Measurements from ENCODE around the gene INHA. TPM values are rescaled to one million over a fixed set of nuclear protein-coding genes. Genes with fewer than 3 reads are reported as not detected.

The INHA gene
- total RNA-seq, 1 experiment from 2014 or later, result not detected

- no peak for DNase-seq (ENCODE audit: low spot score)
Observed at GRCh38 chr2:219540784-219541504, 31.2 kb upstream of the INHA start.

DNA sequence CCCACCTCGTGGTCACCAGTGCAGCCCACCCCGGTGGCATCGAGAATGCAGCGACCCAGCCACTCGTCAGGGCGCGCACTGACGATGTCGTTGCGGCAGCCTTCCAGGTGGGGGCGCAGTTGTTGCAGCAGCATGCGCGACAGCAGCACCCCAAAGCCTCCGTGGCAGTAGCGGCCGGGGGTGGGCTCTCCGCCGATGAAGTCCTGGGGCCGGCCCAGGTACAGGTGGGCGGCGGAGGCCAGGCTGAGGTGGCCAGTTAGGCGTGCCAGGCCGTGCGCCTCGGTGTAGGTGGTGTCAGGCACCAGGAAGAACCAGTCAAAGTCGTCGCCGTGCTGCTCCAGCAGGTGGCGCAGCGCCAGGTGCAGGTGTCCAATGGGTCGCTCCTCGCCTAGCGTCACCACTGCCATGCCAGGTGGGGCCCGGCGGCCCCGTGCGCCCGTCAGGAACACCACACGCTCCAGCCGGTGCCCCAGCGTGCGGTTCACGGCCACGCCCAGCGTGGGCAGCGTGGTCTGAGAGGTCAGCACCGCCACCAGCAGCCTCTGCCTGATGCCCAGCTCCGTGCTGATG lies 30.4 kb upstream of the INHA start:
- DNase-seq (ENCODE audit: low spot score), result peak; percentile 96

- peak; percentile 48 for DNase-seq (ENCODE audit: low spot score)
Observed at GRCh38 chr2:219542931-219543595, 29.0 kb upstream of the INHA start.

GRCh38 chr2:219543596-219544358 lies 28.3 kb upstream of the INHA start, which contains the start of the genes CHPF and TMEM198:
Gene CHPF (minus strand): TSS chr2:219543809. CDS start chr2:219543538, 271 bp downstream.
Gene TMEM198 (plus strand): TSS chr2:219544028. CDS start chr2:219544728, 700 bp downstream.
- DNase-seq (ENCODE audit: low spot score), result peak; percentile 91

DNA sequence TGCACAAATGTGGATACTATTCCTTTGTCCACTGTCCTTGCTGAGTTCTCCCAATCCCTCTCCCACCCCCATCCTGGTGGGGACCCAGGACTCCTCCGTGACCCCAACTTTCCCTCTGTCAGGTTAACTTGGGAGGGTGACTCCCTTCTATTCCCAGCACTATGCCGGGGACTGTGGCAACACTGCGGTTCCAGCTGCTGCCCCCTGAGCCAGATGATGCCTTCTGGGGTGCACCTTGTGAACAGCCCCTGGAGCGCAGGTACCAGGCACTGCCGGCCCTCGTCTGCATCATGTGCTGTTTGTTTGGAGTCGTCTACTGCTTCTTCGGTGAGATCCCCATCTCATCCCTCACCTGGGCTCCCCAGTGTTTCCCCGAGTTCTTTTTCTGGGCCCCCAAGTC lies 27.5 kb upstream of the INHA start:
- no peak for DNase-seq (ENCODE audit: low spot score)

GRCh38 chr2:219545295-219545942 lies 26.7 kb upstream of the INHA start:
- DNase-seq (ENCODE audit: low spot score), result no peak

DNA sequence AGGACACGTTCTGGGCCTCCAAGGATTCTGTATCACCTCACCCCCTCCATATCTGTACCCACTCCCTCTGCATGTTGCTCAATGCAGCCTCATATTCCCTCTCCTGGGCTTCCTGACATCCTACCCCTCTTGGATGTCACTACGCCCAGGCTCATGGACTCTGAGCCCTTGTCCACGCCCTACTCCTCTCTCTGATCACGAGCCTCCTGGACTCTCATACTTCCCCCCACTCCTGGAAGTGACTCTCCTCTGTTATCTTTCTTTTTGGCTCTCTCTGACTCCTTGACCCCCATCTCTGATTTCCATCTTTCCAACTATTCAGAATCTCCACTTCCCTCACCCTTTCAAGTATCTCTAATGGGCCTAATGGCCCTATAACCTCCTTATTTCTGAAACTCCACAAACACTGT lies 26.2 kb upstream of the INHA start:
- no peak for DNase-seq (ENCODE audit: low spot score)

DNA sequence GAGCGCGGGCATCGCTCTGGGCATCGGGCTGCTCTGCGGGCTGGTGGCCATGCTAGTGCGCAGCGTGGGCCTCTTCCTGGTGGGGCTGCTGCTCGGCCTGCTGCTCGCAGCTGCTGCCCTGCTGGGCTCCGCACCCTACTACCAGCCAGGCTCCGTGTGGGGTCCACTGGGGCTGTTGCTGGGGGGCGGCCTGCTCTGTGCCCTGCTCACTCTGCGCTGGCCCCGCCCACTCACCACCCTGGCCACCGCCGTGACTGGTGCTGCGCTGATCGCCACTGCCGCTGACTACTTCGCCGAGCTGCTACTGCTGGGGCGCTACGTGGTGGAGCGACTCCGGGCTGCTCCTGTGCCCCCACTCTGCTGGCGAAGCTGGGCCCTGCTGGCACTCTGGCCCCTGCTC lies 24.5 kb upstream of the INHA start:
- DNase-seq (ENCODE audit: low spot score), result no peak

- no peak for DNase-seq (ENCODE audit: low spot score)
Observed at GRCh38 chr2:219548990-219549389, 23.1 kb upstream of the INHA start.

DNA sequence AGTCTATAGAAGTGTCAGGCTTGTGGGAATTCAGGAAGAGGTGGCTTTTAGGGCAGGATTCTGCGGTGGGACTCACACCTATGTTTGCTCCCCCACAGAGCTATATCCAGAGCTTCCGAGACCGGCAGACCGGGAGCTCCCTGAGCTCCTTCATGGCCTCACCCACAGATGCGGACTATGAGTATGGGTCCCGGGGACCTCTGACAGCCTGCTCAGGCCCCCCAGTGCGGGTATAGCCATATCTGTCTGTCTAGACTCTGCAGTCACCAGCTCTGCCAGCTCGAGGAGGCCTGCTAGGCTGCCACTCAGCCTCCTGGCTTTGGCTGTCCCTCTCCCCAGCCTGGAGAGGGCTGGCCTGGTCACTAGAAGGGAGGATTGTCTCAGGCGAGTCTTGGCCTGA lies 22.5 kb upstream of the INHA start:
- DNase-seq (ENCODE audit: low spot score), result no peak

DNA sequence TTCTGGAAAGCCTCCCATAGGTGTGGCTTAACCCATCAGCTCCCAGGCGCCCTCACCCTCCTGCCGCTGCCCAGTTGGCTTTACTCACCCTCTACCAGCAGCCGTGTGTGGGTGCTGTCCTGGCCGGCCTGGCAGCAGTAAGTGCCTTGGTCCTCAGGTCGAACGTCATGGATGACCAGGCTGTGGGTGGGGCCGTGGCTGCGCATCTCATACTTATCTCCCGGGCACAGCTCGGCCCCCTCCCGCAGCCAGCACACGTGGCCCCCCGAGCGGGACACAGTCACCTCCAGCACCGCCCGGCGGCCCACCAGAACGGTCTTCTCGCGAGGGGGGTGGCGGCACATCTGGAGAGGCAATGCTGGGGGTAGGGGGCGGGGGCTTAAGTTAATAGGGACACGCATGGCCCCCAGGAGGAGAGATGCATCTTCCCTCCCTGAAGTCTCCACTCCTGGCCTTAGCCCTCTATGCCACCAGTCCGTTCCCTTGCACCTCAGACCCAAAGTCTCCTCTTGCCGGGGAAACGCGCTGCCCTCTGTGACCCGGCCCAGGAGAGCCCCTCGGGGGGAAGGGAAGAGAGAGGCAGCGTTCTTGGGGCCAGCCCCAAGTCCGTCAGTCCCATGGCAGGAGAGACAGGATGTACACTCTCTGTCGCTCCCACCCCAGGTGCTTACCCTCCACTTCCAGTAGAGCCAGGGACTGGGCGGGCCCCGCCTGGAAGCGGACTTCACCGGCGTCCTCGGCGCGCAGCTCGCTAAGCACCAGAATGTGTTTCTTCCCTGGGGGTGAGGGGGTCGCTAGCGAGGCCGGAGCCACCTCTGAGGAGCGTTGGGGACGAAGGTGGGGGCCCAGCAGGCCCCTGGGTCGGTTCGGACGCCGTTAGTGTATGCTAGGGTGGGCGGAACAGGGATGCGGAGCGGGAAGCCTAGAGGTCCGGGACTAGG lies 20.4 kb upstream of the INHA start:
- DNase-seq (ENCODE audit: low spot score), result no peak

- no peak for DNase-seq (ENCODE audit: low spot score)
Observed at GRCh38 chr2:219552382-219553167, 19.5 kb upstream of the INHA start.

- DNase-seq (ENCODE audit: low spot score), result no peak
Observed at GRCh38 chr2:219553168-219553417, 19.0 kb upstream of the INHA start.

DNA sequence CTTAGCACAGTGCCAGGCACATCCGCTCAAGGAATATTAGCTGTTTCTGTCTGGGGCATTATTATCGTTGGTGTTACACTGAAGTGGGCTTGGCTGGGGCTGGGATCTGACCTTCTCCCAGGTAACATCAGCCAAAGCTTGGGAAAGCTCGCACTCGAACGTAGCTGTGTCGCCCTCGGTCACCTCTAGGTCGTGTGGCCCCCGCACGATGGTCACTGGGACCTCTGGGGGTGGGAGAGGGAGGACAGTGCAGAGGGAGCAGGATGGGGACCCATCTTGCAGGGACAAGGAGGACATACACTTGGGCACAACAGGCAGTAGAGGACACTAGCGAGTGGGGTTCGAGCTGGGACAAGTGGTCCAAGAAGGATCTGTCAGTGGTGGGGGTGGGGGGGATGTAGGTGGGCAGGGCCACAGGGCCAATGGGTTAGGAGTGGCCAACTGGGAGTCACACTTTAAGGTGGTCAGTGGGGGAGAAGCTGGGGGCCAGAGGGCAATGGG lies 18.6 kb upstream of the INHA start:
- DNase-seq (ENCODE audit: low spot score), result no peak

- DNase-seq (ENCODE audit: low spot score), result no peak
Observed at GRCh38 chr2:219554350-219554749, 17.8 kb upstream of the INHA start.

DNA sequence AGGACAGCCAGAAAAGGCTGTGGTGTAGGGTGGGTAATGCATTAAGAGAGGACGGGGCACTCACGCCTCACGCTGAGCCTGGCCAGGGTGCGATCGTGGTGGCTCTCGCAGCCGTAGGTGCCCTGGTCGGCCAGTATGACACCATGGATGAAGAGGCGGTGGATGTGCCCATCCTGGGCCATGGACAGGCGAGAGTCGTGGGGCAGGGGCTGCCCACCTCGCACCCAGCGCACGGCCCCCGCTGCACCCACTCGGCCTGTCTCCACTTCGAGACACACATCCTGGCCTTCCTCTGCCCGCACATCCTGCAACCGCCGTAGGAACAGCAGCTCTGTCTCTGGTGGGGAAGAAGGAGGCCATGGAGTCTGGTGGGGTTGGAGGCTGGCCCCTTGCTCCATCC lies 16.2 kb upstream of the INHA start:
- DNase-seq (ENCODE audit: low spot score), result no peak

- DNase-seq (ENCODE audit: low spot score), result no peak
Observed at GRCh38 chr2:219556413-219556812, 15.7 kb upstream of the INHA start.

- no peak for DNase-seq (ENCODE audit: low spot score)
Observed at GRCh38 chr2:219557320-219557719, 14.8 kb upstream of the INHA start.
